Activated T-cell treated with anti-CD3 and anti-CD28 coated beads for 1 hour (primary cell): ENCODE measurements around the gene ARHGAP6.

Source experiments
- DNase-seq: peaks from one replicate; pipeline ENCODE4 v3.0.0-alpha.2; 2020; ENCODE audit warnings: low read depth

Gene ARHGAP6

DNA sequence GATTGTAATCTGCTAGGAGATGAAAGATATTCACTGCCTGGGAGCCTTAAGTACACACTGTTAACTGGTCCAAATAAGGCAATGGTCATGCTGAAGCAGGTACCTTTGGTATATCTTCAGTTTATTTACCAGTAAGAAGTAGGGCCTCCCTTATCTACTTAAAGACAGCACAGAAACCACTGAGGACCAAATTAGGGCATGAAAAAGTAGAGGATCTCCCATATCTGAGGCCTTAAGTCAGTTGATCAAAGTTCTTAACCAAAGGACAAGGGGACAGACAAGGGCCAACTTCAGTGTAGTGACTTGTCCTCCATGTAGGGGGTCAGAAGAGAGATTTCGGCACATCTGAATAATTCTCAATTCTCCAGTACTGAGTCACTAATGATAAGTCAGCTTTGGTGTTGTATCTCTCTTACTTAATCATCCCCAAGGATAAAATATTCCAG lies 313.4 kb downstream of the ARHGAP6 start:
- no peak for DNase-seq

DNA sequence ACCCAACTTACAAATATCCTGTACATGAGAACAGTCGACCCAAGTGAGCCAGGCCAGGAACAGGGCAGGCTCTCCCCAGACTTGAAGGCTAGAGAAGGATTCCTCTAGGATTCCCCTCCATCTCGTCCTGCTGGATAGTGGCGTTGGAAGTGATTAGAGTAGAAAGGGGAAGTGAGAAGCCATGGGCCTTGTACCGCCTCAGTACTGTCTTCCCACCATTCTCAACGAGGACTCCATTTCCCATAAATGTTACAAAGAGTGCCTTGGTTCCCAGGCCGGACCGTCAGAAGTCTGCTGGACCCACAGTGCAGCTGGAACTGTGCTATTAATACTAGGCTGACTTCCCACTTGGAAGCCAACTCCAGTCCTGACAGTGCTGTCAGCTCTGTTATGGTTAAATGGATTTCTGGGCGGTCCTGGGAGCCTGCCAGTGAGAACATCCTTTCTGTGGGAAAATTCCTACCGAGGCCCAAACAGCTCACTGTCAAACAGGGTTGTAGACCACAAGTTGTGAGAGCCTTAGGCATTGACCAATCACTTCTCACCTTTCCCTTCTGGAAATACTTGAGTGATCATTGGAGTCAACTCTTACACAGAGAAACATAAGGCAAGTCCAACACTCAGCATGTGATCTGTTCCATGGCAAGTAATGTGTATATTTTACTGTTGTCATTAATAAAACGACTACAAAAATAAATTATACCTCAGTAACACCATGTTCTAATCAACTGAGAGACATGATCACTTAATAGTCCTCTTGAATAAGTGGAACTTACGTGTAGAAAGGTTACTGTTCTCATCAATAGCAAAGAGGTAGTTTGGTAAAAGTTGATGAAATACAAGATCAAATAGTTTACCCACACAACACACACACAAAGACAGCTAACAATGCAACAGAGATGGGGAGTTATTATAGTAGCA lies 314.1 kb downstream of the ARHGAP6 start:
- no peak for DNase-seq

DNA sequence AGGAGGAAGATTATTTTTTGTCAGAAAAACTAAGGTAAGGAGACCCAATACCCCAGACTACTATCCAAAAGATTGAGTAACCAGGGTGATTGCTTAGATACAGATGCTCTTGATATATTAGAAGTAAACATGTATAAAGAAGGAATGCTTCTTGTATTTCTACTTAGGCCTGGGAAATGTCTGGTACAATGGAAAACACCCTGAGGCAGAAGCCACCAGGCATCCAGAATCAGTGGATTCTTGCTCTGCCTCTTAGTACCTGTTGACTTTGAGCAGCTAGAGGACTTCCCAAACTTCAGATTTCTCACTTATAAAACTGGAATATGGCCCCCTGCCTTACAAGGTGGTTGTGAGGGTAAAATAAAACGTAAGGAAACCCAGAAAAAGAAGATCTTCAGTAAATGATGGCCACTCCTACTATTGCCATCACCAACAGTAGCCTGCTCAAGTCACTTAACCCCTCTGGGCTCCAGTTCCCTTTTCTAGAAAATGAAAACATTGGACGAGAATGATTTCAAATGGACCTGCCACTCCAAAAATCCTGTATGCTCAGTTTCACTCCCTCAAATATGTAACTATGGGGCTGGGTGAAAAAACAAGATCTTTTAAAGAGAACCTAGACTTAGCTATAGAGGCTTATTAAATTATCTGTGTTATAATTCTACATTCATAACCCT lies 315.9 kb downstream of the ARHGAP6 start:
- no peak for DNase-seq

DNA sequence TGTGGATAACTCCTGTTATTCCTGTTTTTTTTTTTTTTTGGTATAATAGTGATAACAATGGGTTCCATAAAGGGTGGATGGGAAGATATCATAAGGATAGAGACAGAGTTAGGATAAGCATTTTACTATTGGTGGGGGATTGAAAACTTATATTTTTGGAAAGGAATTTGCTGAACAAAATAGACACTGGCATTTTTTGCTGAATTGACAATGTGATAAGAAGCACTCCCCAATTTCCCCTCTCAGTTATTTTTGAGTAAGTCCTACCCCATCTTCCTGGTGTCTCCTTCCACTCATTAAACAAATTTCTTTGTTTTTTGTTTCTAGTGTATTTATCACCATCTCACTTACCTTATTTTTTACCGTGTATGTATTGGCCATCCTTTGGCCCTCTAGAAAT lies 316.7 kb downstream of the ARHGAP6 start:
- no peak for DNase-seq

DNA sequence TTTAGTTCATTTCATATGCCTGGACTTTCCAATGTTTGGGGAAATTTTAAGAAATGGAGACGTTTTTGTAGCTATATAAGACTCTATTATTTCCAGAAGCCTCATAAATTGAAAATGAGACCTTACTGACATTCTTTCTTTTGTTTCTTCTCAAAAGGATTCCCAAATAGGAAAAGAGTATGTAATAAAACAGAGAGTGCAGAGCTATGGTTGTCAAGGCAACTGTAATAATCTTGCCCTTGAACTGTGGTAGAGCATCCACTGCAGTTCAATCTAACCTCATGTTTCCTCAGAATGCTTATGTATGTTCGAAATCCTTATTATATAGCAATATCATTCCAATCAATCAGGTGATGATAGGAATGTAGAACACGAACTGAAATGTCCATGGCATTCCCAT lies 318.4 kb downstream of the ARHGAP6 start:
- no peak for DNase-seq

DNA sequence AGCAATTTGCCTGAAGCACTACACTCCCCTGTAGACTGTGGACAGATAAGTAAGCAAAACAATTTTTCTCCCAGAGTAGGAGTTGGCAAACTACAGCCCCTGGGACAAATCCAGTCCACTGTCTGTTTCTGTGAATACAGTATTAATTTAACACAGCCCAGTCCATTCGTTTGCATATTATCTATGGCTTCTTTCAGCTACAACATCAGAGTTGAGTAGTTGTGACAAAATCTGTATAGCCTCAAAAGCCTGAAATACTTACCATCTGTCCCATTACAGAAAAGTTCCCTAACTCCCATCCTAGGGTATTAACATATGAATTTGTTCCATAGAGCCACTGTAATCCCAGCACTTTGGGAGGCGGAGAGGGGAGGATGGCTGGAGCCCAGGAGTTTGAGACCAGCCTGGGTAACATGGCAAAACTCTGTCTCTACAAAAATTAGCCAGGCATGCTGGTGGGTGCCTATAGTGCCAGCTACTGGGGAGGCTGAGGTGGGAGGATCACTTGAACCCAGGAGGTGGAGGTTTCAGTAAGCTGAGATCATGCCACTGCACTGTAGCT lies 319.5 kb downstream of the ARHGAP6 start:
- DNase-seq = no peak

DNA sequence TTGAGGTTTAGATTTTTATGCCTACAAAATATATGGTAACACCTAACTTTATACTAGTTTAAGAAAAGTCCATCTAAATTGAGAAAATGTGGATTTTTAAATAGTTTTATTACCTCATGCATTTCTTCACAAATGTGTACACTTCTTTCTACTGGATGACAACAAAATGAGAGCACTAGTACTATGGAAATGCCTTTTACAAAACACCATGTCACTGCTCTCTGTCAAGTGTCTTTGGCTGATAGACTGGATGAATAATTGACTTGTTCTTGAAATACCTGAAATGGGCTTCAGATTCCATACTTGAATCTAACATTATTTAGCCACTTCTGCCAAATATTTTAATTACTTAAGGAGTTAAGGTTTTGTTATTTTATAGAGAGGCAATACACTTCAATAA lies 323.0 kb downstream of the ARHGAP6 start:
- DNase-seq = no peak

DNA sequence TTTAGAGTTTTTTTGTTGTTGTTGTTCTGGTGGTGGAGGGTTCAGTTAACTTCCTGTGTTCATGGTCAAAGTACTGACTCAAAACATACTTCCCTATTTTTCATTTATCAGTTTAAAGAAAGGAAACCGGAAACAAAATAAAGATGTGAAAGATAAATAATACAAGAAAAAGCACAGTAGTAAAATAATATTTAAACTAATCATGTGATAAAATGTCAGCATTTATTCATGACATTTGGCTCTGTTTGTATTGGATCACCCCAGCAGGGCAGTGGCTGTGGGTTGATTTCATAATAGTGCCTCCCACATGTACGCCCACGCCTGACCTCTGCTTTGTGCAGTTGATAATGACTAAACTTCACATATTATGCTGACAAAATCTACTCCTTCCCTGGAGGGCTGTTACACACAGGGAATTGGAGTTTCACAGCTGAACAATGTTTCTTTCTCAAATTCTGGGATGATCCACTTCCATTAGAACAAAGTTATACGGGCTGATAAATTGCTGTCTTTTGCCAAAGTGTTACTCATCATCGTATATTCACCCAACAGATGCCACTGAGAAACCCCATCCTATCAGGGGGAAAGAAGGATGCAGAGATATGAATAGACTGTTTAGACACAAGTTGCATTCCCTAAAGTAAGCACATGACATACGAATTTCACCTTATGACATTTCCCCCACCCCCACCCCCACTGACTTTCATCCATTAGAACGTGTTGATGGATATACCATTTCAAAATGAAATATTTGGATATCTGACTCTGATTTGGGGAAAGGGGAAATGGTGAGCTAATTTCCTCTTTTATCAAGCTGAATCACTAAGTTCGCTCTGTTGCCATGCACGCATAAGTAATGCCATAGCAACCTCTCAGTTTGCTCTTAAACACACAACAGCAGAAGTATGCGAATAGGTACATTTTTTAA lies 324.2 kb downstream of the ARHGAP6 start:
- DNase-seq = no peak

DNA sequence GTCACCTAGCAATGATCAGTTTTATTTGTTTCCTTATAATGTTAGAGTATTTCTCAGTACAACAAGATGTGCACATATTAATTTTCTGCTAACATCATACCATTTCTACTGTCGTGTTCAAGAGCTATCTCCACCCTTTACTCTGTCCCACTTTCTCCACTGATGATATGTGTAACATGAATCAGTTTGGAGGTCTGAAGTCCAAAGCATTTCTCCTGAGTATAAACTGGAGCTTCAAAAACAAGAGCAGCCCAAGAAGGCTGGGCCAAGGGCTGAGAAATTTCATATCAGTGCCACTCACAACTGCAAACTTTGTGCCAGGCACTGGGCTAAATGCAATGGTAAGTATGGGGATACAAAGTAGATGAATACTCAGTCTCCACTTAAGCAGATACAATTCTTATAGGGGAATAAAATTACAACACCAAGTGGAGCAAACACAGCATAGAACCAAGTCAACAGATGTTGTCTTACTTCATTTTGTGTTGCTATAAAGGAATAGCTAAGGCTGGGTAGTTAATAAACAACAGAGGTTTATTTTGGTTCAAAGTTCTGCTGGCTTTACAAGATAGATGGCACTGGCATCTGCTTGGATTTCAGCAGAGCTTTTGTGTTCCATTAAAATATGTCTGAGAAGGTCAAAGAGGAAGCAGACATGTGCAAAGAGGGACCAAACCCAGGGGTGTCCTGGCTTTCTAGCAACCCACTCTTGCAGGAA lies 328.3 kb downstream of the ARHGAP6 start:
- no peak for DNase-seq

DNA sequence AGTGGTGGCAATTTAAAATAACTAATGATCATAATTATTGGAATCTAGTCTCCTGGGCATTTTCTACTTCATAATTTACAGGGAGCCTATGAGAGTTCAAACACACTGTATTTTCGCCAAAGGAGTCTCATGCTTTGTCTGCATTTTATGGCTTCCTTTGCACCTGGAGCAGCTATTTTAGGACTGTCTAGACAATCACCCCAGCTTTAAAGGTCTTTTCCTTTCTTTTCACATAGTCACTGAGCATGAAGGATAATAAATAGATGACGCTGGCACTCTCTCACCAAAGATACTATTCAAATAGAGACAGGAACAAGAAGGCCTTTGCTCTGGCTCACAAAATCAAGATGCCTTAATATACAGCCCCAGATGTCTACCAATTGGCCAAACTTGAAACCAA lies 329.5 kb downstream of the ARHGAP6 start:
- DNase-seq = no peak

DNA sequence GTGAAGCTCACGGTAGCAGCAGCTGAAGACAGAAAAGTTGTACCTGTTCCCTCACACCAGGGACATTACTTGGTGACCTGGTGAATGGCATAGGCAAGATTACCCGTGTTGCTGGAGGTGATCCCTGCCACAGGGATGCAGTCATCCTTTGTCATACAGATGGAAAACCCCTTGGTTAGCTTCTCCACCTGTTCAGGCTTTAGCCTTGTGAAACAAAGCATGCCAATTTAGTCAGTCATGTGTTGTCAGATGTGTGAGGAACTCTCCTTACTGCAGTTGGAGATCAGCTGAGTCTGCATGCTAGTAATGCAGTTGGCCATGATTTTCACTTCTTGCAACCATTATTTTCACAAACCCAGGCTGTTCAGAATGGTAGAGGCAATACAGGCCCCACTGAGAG lies 331.6 kb downstream of the ARHGAP6 start:
- DNase-seq = no peak

DNA sequence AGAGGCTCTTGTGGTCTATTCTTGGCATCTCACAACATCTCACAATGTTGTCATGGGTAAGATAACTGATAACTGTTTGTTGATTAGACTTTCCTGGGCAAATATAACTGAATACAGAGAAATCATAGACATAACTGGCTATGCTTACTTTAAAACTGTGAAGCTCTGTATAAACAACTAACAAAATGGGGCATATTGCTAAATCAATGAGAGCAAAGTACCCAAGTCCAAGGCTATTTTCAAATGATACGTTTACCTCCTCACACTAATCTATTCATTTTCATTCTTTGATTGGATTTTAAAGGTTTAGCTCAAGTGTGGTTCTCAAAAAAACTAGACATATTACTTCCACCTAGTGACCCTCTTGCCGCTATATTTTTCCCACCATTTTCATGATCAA lies 333.9 kb downstream of the ARHGAP6 start:
- DNase-seq = no peak

DNA sequence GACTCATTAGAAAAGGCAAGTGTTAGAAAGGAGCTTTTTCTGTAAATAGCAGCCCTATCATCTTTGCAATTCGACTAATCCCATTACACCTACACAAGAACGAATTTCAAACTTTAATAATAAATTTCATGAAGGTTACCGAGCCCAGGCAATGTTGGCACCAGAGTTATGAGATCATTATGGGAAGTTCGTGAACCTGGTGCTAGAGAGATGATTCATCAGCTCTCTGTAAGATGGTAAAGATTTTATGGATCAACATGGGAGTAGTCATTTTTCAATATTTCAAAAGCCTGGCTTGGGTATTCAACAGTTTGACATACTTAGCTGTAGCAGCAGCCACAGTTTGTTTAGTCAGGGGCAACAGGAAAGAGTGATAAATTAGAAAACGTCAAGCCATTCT lies 336.7 kb downstream of the ARHGAP6 start:
- no peak for DNase-seq

DNA sequence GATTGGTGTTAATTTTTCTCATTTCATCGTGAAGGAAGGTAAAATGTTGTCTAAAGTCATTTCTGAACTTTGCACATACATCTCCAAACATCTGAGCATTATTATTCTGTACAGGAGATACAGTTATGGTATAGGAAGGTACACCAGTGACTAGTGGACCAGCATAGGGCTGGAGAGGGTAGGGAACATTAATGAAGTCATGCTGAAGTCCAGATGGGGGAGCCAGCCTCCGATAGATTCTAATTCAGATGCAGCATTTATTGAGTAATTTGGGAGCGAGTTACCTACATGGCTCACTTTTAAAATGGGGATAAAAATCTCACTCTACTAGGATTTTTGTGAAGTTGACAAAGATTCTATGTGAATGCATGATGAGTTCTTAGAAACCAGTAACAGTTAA lies 337.6 kb downstream of the ARHGAP6 start:
- DNase-seq = no peak

DNA sequence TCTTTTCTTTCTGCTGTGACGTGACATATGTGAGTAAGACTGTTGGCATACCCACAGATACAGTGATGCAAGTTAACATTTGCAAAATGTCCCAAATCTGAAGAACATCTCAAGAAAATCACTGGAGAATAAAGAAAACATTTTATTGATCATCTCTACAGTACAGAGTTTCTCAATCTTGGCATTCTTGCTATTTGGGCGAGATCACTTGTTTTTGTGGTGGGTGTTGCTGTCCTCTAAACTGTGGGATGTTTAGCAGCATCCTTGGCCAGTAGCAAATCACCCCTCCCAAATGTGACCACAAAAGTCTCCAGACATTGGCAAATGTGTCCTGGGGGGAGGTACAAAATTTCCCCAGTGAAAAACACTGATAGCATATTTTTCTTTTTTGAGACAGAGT lies 343.7 kb downstream of the ARHGAP6 start:
- no peak for DNase-seq

DNA sequence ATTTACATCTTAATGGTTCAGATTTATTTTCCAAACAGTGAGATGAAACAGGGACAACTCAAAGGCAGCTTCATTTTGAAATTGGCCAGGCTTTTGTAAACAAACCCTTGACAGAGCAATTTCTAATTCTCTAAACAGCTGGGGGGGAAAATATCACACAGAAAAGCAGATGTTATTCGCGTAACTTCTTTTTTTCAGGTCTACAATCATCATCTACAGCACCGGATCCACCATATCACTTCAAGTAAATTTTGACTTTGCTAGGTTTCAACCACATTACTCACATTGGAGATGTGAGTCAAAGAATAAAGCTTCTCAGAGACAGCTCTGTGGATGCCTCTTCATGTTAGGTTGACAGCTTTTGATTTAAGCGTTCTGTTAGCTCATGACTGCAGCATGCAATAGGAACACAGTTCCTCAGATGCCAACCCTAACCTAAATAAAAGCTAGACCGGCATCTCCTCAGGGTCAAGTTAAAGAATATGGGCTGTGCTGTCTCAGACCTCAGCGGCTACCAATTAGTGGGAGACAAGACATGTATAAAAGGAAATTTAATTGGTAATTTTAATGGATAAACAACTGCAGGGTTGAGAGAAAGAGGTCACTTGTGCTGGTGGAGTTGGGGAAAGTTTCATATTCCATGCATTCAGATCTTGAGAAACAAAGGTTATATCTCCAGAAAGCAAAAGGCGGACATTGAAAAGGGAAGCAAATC lies 345.8 kb downstream of the ARHGAP6 start:
- DNase-seq = no peak

DNA sequence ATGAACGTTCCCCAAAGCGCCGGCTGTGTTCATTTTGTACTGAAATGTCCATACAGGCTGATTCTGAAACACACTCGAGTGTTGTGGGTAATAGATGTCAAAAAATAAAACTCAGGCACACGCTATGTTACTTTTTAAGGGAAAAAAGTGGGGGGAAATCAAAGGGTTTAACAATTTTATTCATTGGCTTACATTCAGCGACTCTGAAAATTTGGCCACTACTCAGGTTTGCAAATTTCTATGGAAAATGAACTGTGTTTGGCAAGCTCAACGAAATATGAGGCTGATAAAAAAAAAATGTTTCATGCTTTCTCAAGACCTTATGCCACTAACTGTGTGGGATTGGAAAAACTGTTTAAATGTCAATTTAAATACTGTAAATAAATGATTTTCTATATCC lies 354.0 kb downstream of the ARHGAP6 start:
- DNase-seq = no peak

DNA sequence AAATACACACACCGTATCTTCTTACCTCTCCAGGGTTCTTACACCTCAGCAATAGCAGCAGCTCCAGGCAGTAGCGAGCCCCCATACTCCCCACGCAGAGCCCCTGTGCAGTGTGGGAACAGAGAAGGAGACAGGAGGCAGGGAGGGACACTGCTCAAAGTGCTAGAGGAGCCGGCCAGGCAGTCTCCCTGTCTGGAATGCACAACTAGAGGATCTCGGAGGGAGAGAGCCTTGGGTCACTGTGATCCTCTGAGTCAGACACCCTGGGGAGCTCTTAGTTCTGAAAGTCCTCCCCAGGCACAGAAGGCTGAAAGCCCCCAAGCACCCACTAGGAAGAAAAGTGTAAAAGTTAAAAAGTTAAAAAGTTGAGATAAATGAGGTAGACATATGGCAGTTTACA lies 356.5 kb downstream of the ARHGAP6 start:
- DNase-seq = no peak

DNA sequence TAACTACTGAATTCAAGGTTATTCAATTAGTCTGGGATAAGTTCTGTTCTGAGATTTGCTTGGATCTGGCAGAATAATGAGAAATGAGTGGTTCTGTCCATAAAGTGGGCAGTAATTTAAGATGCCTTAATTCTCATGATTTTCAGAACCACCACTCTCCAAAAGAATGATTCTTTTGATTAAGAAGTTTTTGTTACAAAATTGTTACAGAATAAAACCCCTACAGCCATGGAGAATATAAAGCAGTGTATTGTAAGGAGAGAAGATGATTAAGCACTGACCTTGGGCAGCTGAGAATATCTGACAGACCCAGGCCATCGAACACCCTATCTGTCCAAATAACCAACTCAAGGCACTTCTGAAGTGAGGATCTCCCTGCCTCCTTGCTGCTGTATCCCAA lies 360.1 kb downstream of the ARHGAP6 start:
- DNase-seq = no peak

DNA sequence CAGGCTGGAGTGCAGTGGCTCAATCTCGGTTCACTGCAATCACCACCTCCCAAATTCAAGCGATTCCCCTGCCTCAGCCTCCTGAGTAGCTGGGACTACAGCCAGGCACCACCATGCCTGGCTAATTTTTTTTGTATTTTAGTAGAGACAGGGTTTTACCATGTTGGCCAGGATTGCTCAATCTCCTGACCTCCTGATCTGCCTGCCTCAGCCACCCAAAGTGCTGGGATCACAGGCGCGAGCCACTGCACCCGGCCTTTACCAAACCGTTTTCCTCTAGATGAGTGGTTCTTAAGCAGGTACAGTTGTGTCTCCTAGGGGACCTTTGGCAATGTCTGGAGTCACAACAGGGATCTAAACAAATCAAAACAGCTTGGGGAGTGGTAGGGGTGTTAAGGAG lies 360.9 kb downstream of the ARHGAP6 start:
- DNase-seq = no peak

DNA sequence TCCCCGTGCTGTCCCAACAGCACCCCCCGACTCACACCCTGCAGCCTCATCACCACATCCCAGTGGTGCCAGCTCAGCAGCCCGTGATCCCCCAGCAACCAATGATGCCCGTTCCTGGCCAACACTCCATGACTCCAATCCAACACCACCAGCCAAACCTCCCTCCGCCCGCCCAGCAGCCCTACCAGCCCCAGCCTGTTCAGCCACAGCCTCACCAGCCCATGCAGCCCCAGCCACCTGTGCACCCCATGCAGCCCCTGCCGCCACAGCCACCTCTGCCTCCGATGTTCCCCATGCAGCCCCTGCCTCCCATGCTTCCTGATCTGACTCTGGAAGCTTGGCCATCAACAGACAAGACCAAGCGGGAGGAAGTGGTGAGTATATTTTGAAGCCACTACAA lies 367.1 kb downstream of the ARHGAP6 start:
- DNase-seq = no peak
